ENCODE data around the gene GM2A.

The GM2A gene

DNA sequence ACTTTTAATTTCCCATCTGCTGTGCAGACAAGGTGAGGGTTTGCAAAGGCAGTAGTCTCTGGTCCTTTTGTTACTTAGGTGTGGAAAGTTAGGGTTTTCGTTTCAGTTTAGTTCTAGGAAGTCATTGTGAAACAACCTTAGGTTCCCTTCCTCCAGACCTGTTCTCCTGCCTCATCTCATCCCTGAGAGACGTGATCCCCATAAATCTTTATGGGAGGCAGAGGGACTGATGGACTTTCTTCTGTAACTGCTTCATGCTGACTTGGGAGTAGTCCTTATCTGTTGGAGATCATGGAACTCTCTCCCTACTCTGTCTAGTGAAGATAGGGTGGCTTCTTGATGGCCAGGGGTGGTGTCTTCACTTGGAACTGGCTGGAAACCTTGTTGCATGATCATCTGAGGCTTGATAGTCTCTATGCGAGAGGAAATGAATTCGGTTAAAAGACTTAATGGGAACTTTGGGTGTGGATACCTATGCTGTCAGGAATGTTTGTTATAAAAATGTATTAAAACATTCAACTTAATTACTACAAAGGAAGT lies 7.2 kb upstream of the GM2A start:
- Histone ChIP-seq H3K79me2 (ENCODE audit: insufficient read depth, low read length) (no peaks in the 10 kb centered on the region), H3K9ac (ENCODE audit: low read depth, low read length, poor library complexity, severe bottlenecking) (no peak overlapping the region), H4K20me1 (ENCODE audit: insufficient read depth, low read length, poor library complexity, severe bottlenecking) (no peaks in the 10 kb centered on the region), H3K9me3 (ENCODE audit: insufficient read depth, low read depth, low read length) (no peaks in the 10 kb centered on the region), H3K36me3 (ENCODE audit: insufficient read depth, low read length) (no peaks in the 10 kb centered on the region), H3K9me2 (replicated peaks; ENCODE audit: low read depth, low read length) (no peaks in the 10 kb centered on the region), H3K4me3 (ENCODE audit: low read length, poor library complexity, severe bottlenecking) (no peak overlapping the region), H3K4me1 (ENCODE audit: insufficient read depth, low read length, poor library complexity, severe bottlenecking) (peaks cover 3% of the 10 kb centered on the region), H2AFZ (ENCODE audit: low read length) (no peak overlapping the region), H3K27me3 (ENCODE audit: insufficient read depth, low read length, poor library complexity, severe bottlenecking) (no peaks in the 10 kb centered on the region), H3F3A (ENCODE audit: low read depth) (no peaks in the 10 kb centered on the region), H3K4me2 (ENCODE audit: low read depth, low read length, poor library complexity, severe bottlenecking) (no peak overlapping the region)
- TF ChIP-seq EZH2phosphoT487 (IDR thresholded peaks at IDR 0.05; ENCODE audit: borderline replicate concordance), result no peak
- TF ChIP-seq, protein P1, sequence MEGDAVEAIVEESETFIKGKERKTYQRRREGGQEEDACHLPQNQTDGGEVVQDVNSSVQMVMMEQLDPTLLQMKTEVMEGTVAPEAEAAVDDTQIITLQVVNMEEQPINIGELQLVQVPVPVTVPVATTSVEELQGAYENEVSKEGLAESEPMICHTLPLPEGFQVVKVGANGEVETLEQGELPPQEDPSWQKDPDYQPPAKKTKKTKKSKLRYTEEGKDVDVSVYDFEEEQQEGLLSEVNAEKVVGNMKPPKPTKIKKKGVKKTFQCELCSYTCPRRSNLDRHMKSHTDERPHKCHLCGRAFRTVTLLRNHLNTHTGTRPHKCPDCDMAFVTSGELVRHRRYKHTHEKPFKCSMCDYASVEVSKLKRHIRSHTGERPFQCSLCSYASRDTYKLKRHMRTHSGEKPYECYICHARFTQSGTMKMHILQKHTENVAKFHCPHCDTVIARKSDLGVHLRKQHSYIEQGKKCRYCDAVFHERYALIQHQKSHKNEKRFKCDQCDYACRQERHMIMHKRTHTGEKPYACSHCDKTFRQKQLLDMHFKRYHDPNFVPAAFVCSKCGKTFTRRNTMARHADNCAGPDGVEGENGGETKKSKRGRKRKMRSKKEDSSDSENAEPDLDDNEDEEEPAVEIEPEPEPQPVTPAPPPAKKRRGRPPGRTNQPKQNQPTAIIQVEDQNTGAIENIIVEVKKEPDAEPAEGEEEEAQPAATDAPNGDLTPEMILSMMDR (conservative IDR thresholded peaks at IDR 0.05; ENCODE audit: low read length), result no peak

DNA sequence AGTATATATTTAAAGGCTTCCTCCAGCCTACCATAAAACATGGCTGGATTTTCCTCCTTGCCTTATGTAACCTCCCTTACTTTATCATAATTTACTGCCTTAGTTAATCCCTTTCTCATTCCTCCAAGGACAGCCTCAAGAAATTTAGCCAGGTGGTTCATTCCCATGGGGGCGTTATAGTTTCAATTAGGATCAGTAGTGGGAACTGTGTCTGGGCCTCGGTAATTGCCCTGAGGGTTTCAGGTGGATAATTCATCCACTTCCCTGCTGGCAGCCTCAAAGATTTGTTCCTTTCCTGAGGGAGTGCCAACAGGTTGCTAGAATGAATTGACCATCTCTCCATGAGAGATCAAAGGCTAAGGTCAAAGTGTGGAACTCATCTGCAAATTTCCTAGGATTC lies 4.3 kb upstream of the GM2A start:
- H3K4me1 ChIP-seq (ENCODE audit: insufficient read depth, low read length, poor library complexity, severe bottlenecking), result peaks cover 18% of the 10 kb centered on the region
- no peaks in the 10 kb centered on the region for H3K36me3 ChIP-seq (ENCODE audit: insufficient read depth, low read length)
- no peak overlapping the region for H3K9ac ChIP-seq (ENCODE audit: low read depth, low read length, poor library complexity, severe bottlenecking)
- H3K27me3 ChIP-seq (ENCODE audit: insufficient read depth, low read length, poor library complexity, severe bottlenecking), result no peaks in the 10 kb centered on the region
- H3K4me3 ChIP-seq (ENCODE audit: low read length, poor library complexity, severe bottlenecking), result no peak overlapping the region
- no peaks in the 10 kb centered on the region for H3K9me3 ChIP-seq (ENCODE audit: insufficient read depth, low read depth, low read length)
- no peak overlapping the region for H3K4me2 ChIP-seq (ENCODE audit: low read depth, low read length, poor library complexity, severe bottlenecking)
- H3K79me2 ChIP-seq (ENCODE audit: insufficient read depth, low read length), result no peaks in the 10 kb centered on the region
- no peaks in the 10 kb centered on the region for H3F3A ChIP-seq (ENCODE audit: low read depth)
- no peak overlapping the region for H2AFZ ChIP-seq (ENCODE audit: low read length)
- no peak for TF ChIP-seq EZH2phosphoT487 (IDR thresholded peaks at IDR 0.05; ENCODE audit: borderline replicate concordance)
- TF ChIP-seq, protein P1 (conservative IDR thresholded peaks at IDR 0.05; ENCODE audit: low read length), result no peak
- H3K9me2 ChIP-seq (replicated peaks; ENCODE audit: low read depth, low read length), result no peaks in the 10 kb centered on the region
- no peaks in the 10 kb centered on the region for H4K20me1 ChIP-seq (ENCODE audit: insufficient read depth, low read length, poor library complexity, severe bottlenecking)

DNA sequence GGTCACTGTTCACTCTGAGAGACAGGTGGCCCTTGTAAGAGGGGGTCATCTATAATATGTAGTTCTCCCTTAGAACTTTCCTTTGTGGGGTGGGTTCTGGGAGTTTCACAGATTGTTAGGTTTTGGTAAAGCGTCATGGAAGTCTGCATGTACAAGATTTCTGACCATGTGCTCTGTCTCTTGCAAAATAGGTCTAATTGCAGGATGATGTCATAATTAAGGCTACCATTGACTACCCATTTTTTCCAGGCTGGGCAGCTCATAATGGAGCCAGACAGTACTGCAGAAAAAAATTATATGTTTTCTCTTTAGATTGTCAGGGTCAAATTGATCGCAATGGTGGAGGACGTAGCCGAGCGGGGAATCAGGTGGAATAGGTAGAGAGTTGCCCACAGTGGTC lies 3.7 kb upstream of the GM2A start:
- Histone ChIP-seq H3F3A (ENCODE audit: low read depth) (no peaks in the 10 kb centered on the region), H3K4me2 (ENCODE audit: low read depth, low read length, poor library complexity, severe bottlenecking) (no peak overlapping the region), H3K9me3 (ENCODE audit: insufficient read depth, low read depth, low read length) (no peaks in the 10 kb centered on the region), H3K9ac (ENCODE audit: low read depth, low read length, poor library complexity, severe bottlenecking) (no peak overlapping the region), H3K9me2 (replicated peaks; ENCODE audit: low read depth, low read length) (no peaks in the 10 kb centered on the region), H3K4me1 (ENCODE audit: insufficient read depth, low read length, poor library complexity, severe bottlenecking) (peaks cover 22% of the 10 kb centered on the region), H3K36me3 (ENCODE audit: insufficient read depth, low read length) (no peaks in the 10 kb centered on the region), H4K20me1 (ENCODE audit: insufficient read depth, low read length, poor library complexity, severe bottlenecking) (no peaks in the 10 kb centered on the region), H3K4me3 (ENCODE audit: low read length, poor library complexity, severe bottlenecking) (no peak overlapping the region), H3K79me2 (ENCODE audit: insufficient read depth, low read length) (no peaks in the 10 kb centered on the region), H3K27me3 (ENCODE audit: insufficient read depth, low read length, poor library complexity, severe bottlenecking) (no peaks in the 10 kb centered on the region), H2AFZ (ENCODE audit: low read length) (no peak overlapping the region)
- TF ChIP-seq, protein P1 (conservative IDR thresholded peaks at IDR 0.05; ENCODE audit: low read length), result no peak
- TF ChIP-seq EZH2phosphoT487 (IDR thresholded peaks at IDR 0.05; ENCODE audit: borderline replicate concordance), result no peak
